ENCODE measurements around the gene PTGR1. TPM values are rescaled to one million over a fixed set of nuclear protein-coding genes. Genes with fewer than 3 reads are reported as not detected.

Gene PTGR1
- total RNA-seq, 1 experiment from 2014 or later, result 20.9 TPM

- Histone ChIP-seq H3K9me3 (ENCODE audit: low read depth, low read length, poor library complexity, severe bottlenecking) (no peaks in the 10 kb centered on the region), H3K36me3 (ENCODE audit: insufficient read depth, low read length, poor library complexity, severe bottlenecking) (no peaks in the 10 kb centered on the region), H3K27me3 (replicated peaks; ENCODE audit: insufficient read depth, low read depth, low read length, poor library complexity) (no peaks in the 10 kb centered on the region), H3K4me1 (ENCODE audit: insufficient read depth, low read length, poor library complexity, severe bottlenecking) (peaks cover 18% of the 10 kb centered on the region), H3K4me3 (ENCODE audit: low read depth, low read length, poor library complexity, severe bottlenecking) (peak overlapping the region; percentile 80), H3K27ac (ENCODE audit: low read depth, low read length, poor library complexity, severe bottlenecking) (no peak overlapping the region)
- BruUV-seq (replicated peaks), result no TSS peak
- TF ChIP-seq CTCF (conservative IDR thresholded peaks at IDR 0.05; ENCODE audit: low read depth, low read length), result no peak
- no peak for TF ChIP-seq EZH2 (IDR thresholded peaks at IDR 0.05; ENCODE audit: borderline replicate concordance, low read depth, low read length, poor library complexity, severe bottlenecking)
- DNase-seq (ENCODE audit: low spot score), result peak; percentile 77
- ChIA-PET CTCF (no interaction called here), POLR2A (ENCODE audit: low non-redundant PET) (interaction anchor here (0.6 kb wide), 2 partner anchors 439 to 935 kb away, joined by 3 to 5 read pairs; no protein-coding TSS in a partner anchor)
- intact Hi-C loops (cut with micrococcal nuclease; ENCODE audit: unreplicated experiment), result no loop called here
Measured at GRCh38 chr9:111632695-111633388, 33.4 kb upstream of the PTGR1 start.

GRCh38 chr9:111632060-111632459 is 32.6 kb upstream of the PTGR1 start:
- no peak for DNase-seq (ENCODE audit: low spot score)
- H3K9me3 ChIP-seq (ENCODE audit: low read depth, low read length, poor library complexity, severe bottlenecking), result no peaks in the 10 kb centered on the region
- BruUV-seq (replicated peaks), result TSS peak; percentile 46
- peaks cover 18% of the 10 kb centered on the region for H3K4me1 ChIP-seq (ENCODE audit: insufficient read depth, low read length, poor library complexity, severe bottlenecking)
- intact Hi-C loops (cut with micrococcal nuclease; ENCODE audit: unreplicated experiment), result no loop called here
- peak overlapping the region; percentile 89 for H3K27ac ChIP-seq (ENCODE audit: low read depth, low read length, poor library complexity, severe bottlenecking)
- CTCF ChIA-PET, result no interaction called here
- no peaks in the 10 kb centered on the region for H3K27me3 ChIP-seq (replicated peaks; ENCODE audit: insufficient read depth, low read depth, low read length, poor library complexity)
- H3K36me3 ChIP-seq (ENCODE audit: insufficient read depth, low read length, poor library complexity, severe bottlenecking), result no peaks in the 10 kb centered on the region
- H3K4me3 ChIP-seq (ENCODE audit: low read depth, low read length, poor library complexity, severe bottlenecking), result peak overlapping the region; percentile 80
- TF ChIP-seq EZH2 (IDR thresholded peaks at IDR 0.05; ENCODE audit: borderline replicate concordance, low read depth, low read length, poor library complexity, severe bottlenecking) (no peak), CTCF (conservative IDR thresholded peaks at IDR 0.05; ENCODE audit: low read depth, low read length) (no peak)
- POLR2A ChIA-PET (ENCODE audit: low non-redundant PET), result interaction anchor here (0.6 kb wide), 1 partner anchor 438 kb away, joined by 5 read pairs; no protein-coding TSS in a partner anchor

GRCh38 chr9:111631214-111631971 is 31.9 kb upstream of the PTGR1 start, which contains the start of gene DNAJC25:
TSS of gene DNAJC25 (plus strand) at chr9:111631334. CDS start at chr9:111631408, 74 bp downstream.
- Histone ChIP-seq H3K4me3 (ENCODE audit: low read depth, low read length, poor library complexity, severe bottlenecking) (peak within 1 kb of the TSS; percentile 80), H3K9me3 (ENCODE audit: low read depth, low read length, poor library complexity, severe bottlenecking) (no peaks in the 10 kb centered on the region), H3K4me1 (ENCODE audit: insufficient read depth, low read length, poor library complexity, severe bottlenecking) (peaks cover 18% of the 10 kb centered on the region), H3K27ac (ENCODE audit: low read depth, low read length, poor library complexity, severe bottlenecking) (peak within 1 kb of the TSS; percentile 89), H3K27me3 (replicated peaks; ENCODE audit: insufficient read depth, low read depth, low read length, poor library complexity) (no peaks in the 10 kb centered on the region), H3K36me3 (ENCODE audit: insufficient read depth, low read length, poor library complexity, severe bottlenecking) (no peaks in the 10 kb centered on the region)
- TF ChIP-seq CTCF (conservative IDR thresholded peaks at IDR 0.05; ENCODE audit: low read depth, low read length), result no peak
- no peak for TF ChIP-seq EZH2 (IDR thresholded peaks at IDR 0.05; ENCODE audit: borderline replicate concordance, low read depth, low read length, poor library complexity, severe bottlenecking)
- no TSS peak for BruUV-seq (replicated peaks)
- ChIA-PET POLR2A (ENCODE audit: low non-redundant PET) (interaction anchor here (0.7 kb wide), 1 partner anchor 150 kb away, joined by 3 read pairs; no protein-coding TSS in a partner anchor), CTCF (no interaction called here)
- intact Hi-C loops (cut with micrococcal nuclease; ENCODE audit: unreplicated experiment), result loop anchor here (2.0 kb wide), 1 partner anchor 33 kb away; the partner anchor contains the start of gene PTGR1
- peak; percentile 99 for DNase-seq (ENCODE audit: low spot score)

All from A673 (cell line).